Raji (cell line): ENCODE measurements around the gene PGM3.

Experiments used
- POLR2A ChIP-seq: IDR thresholded peaks from 2 replicates; pipeline ENCODE4 v1.6.1; 2011; ENCODE audit warnings: low read depth, low read length, control low read depth; ENCODE audit not compliant: insufficient read depth

Gene PGM3

DNA sequence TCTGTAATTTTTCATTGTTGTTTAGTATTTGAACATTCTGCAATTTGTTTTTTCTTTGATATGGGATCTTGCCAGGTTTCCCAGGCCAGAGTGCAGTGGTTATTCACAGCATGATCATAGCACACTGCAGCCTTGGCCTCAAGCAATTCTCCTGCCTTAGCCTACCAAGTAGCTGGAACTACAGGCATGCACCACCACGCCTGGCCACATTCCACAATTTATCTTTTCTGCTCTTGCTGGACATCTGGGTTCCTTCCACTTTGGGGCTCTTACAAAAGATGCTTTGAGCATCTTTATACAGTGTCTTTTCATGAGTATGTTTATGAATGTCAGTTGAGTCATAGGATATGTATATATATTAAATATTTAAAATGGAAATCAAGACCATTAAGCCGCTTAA is 42.0 kb downstream of the PGM3 start:
- no peak for TF ChIP-seq POLR2A

DNA sequence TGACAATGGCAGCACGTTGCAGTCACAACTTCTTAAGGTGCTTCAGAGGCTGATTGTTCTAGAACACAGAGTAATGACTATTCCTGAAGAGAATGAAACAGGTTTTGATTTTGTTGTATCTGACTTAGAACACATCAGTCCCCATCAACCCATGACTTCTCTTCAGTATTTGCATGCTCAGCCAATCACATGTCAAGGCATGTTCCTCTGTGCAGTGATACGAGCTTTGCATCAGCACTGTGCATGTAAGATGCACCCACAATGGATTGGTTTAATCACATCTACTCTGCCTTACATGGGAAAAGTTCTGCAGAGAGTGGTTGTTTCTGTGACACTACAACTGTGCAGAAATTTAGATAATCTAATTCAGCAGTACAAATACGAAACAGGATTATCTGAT is 54.3 kb downstream of the PGM3 start:
- TF ChIP-seq POLR2A: no peak

DNA sequence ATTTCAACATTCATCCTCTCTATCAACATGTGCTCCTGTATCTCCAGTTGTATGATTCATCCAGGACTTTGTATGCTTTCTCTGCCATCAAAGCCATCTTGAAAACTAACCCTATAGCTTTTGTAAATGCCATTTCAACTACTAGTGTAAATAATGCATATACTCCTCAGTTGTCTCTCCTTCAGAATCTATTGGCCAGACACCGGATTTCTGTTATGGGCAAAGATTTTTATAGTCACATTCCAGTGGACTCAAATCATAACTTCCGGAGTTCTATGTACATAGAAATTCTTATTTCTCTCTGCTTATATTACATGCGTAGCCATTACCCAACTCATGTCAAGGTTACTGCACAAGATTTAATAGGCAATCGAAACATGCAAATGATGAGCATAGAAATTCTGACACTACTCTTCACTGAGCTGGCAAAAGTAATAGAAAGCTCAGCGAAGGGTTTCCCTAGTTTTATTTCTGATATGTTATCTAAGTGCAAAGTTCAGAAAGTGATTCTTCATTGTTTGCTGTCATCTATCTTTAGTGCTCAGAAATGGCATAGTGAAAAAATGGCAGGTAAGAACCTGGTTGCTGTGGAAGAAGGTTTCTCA is 54.8 kb downstream of the PGM3 start:
- TF ChIP-seq POLR2A: no peak

DNA sequence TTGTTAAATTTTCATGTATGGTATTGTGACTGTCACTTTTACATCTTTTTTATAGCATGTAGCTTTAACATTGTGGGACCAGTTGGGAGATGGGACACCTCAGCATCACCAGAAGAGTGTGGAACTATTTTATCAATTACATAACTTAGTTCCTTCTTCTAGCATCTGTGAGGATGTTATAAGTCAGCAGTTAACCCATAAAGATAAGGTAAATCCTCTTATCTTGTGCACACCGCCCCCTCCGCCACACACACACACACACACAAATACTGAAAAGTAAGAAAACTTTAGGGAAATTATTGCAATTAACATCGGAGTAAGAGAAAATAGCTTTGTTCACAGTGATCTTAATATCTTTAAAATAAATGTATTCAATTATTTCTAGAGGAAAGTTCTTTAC is 60.9 kb downstream of the PGM3 start:
- no peak for TF ChIP-seq POLR2A

DNA sequence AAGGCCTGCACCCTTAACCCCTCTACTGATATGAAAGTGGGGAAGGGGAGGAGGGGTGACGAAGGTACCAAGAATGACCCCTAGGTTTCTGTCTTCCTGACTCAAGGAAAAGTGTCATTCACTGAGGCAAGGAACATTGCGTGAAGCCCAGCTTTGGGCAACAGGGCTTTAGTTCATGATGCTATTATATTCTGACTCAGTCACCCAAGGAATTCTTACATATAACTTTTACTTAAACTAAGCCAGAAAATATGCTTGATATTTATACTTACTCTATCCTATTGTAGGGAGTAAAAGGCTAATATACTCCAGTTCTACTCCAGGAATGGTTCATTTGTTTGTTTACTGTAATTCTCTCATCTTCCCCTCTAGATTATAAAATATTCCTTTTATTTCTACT is 65.1 kb downstream of the PGM3 start:
- no peak for TF ChIP-seq POLR2A

DNA sequence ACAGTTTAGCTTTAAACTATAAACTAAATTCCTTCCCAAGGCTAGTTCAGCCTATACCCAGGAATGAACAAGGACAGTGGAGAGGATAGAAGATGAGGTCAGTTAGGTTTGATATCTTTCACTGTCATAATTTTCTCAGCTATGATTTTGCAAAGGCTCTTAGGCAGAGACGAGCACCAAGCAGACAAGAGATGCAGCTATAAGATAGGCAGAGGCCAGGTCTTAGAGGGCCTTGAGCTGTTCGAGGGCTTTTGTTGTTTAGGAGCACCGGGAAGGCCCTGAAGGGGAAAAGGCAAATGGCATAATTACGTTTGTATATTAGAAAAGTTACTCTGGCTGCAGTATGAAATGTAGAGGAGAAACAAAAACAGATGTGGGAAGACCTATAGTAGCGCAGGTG is 65.8 kb downstream of the PGM3 start:
- no peak for TF ChIP-seq POLR2A

DNA sequence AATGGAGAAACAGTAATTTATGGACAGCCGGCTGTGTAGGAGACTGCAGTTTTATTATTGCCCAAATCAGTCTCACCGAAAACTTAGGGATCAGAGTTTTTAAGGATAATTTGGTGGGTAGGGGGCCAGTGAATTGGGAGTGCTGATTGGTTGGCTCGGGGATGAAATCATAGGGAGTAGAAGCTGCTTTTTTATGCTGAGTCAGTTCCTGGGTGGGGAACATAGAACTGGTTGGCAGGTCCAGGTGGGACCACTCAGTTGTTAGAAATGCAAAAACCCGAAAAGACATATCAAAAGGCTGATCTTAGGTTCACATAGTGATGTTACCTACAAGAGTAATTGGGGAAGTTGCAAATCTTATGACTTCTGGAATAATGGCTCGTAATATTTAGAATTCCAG is 66.3 kb downstream of the PGM3 start:
- no peak for TF ChIP-seq POLR2A

DNA sequence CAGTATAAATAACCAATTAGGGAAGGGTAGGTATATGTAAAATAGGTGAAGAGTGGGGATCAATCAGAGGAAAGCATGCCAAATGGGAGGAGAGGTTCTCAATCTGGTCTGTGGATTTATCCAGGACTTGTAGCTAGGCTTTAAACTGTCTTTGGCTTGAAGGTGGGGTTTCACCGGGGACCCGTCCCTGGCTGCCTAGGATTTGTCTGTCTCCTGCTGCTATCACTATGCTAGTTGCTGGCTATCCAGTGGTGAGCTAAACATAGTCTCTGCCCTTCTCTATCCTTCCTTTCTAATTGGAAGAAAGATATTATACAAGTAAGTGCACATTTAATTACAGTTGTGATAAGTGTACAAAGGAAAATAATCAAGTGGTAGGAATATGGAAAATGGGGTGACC is 66.8 kb downstream of the PGM3 start:
- TF ChIP-seq POLR2A: no peak

DNA sequence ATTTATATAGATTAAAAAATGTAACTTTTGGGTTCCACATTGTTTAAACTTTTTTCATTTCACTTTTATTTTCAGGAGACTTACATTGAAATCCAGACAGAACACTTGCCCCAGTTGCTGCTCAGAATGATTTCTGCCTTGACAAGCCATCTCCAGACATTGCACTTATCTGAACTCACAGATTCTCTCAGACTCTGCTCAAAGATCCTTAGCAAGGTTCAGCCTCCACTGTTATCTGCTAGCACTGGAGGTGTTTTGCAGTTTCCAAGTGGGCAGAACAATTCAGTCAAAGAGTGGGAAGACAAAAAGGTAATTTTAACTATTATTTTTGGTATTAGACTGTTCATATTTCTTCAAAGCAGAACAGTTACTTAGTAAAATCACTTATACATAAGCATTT is 67.6 kb downstream of the PGM3 start:
- TF ChIP-seq POLR2A: no peak

DNA sequence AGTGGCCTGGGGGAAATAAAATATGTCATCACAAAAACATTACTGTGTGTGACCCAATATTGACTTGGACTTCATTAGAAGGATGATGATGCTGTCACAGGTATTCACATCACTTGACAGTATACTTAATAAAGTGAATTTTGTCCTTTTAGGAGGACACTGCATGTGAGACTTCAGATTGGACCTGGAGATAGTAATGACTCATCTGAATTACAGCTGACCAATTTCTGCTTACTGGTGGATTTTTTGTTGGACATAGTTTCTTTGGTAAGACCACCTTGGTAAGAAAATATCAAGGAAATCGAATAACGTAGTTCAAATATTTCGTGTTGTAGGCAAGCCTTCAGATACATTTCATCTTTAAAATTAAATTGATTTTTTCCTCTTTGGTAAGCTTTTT is 68.5 kb downstream of the PGM3 start:
- no peak for TF ChIP-seq POLR2A

DNA sequence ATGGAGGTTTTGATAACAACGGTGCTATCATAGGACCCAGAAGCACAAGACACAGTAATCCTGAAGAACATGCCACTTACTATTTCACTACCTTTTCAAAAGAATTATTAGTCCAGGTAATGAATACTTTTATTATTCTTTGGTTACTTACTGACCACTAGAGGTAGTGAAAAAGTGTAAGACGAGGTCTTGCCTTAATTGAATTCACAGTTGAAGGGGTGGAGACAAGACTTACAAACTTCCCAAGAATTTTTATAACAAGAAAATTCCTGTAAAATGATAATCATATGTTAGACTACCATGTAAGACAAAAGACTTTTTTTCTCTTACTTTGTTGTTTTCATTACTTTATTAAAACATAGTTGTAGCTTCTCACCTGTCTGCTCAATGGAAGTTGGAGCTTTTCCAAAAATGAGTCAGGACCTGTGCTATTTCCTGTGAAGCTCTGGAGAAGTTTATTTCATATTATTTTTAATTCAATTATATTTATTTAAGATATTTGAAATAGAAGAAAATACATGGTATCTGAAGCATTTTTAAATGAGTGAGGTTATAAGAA is 73.2 kb downstream of the PGM3 start:
- no peak for TF ChIP-seq POLR2A

DNA sequence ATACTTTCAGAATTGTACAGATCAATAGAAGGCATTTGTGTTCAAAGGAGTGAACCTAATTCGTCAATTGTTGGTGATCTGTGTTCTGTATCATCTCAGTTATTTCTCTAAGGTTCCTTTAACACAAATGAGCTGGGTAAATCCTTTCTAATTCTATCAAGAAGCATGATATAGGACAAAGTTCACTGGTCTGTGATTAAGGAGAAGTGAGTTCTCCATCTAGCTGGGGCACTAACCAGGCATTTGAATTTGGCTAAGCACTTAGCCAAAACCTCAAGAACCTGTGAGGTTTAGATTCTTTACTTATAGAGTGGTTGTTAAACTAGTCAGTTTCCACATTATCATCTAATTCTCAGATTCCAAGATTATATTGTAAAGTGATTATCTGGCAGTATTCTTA is 75.3 kb downstream of the PGM3 start:
- no peak for TF ChIP-seq POLR2A
